ENCODE measurements around the gene PIEZO2.

DNA sequence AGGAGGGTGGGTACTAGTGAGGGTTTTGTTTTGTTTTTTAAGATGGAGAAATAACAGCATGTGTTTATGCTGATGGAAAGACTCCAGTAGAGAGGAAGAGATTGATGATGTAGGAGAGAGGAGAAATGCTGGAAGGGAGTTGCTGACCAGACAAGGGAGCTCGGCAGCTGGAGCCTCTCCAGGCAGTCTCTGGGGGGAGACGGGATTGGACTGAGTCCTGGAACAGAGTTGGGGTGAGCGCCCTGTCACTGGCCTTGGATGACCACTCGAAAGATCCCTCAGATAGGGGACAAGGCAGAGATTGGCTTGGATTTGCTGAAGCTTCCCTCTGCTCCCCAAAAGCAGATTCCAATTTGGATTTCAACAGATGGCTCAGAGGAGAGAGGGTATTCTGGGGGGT, 425.9 kb downstream of the PIEZO2 start:
- TF ChIP-seq, protein P1, sequence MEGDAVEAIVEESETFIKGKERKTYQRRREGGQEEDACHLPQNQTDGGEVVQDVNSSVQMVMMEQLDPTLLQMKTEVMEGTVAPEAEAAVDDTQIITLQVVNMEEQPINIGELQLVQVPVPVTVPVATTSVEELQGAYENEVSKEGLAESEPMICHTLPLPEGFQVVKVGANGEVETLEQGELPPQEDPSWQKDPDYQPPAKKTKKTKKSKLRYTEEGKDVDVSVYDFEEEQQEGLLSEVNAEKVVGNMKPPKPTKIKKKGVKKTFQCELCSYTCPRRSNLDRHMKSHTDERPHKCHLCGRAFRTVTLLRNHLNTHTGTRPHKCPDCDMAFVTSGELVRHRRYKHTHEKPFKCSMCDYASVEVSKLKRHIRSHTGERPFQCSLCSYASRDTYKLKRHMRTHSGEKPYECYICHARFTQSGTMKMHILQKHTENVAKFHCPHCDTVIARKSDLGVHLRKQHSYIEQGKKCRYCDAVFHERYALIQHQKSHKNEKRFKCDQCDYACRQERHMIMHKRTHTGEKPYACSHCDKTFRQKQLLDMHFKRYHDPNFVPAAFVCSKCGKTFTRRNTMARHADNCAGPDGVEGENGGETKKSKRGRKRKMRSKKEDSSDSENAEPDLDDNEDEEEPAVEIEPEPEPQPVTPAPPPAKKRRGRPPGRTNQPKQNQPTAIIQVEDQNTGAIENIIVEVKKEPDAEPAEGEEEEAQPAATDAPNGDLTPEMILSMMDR (IDR thresholded peaks at IDR 0.05), result no peak
- TF ChIP-seq EP300 (IDR thresholded peaks at IDR 0.05), result no peak
- no peak for TF ChIP-seq POLR2A (IDR thresholded peaks at IDR 0.05; ENCODE audit: low read depth)
- no peak for TF ChIP-seq POLR2AphosphoS5 (IDR thresholded peaks at IDR 0.05)
